GM18951 (cell line): Measurements from ENCODE around the gene PLCL1.

Experiments
- POLR2A ChIP-seq: IDR thresholded peaks from 4 replicates; pipeline ENCODE4 v1.6.1; 2011; ENCODE audit warnings: mild to moderate bottlenecking; ENCODE audit not compliant: insufficient read length, insufficient read depth; ENCODE audit errors: extremely low read depth
- in situ Hi-C: fragments of 300-500 bp; cut with MboI; formaldehyde crosslinking; loops from one replicate; pipeline ENCODE4 v1.12.0; 2022; ENCODE audit warnings: low sequenced_read_pairs, mixed read lengths, inconsistent platforms; ENCODE audit not compliant: unreplicated experiment

Gene PLCL1

GRCh38 chr2:197934261-197934933 lies 130.0 kb downstream of the PLCL1 start:
- in situ Hi-C loops = loop anchor here (25.0 kb wide), 1 partner anchor 778 kb away; no protein-coding TSS in a partner anchor
- TF ChIP-seq POLR2A = no peak

DNA sequence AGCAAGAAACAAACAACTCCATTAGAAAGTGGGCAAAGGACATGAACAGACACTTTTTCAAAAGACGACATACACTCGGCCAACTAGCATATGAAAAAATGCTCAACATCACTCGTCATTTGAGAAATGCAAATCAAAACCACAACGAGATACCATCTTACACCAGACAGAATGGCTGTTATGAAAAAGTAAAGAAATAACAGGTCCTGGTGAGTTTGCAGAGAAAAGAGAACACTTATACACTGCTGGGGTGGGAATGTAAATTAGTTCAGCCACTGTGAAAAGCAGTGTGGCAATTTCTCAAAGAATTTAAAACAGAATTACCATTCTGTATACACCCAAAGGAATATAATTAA lies 130.5 kb downstream of the PLCL1 start:
- in situ Hi-C loops = loop anchor here (25.0 kb wide), 1 partner anchor 777 kb away; no protein-coding TSS in a partner anchor
- TF ChIP-seq POLR2A = no peak

DNA sequence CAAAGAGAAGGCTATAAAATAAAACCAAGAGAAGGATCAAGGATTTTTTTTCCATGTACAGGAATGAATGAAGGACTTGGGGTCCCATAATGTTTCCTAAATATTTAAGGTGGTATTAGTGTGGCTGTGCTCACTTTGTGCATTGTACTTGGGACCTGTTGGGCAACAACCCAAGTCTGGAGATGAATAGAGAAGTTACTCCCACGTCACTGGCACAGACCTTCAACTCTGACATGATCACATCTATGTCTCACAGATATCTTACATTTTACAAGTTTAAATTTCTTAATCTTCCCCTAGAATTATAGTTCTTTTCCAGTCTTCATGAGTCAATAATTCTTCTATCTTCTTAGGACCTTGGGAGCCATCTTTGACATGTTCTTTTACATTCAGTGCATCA lies 133.4 kb downstream of the PLCL1 start:
- TF ChIP-seq POLR2A = no peak
- in situ Hi-C loops = loop anchor here (25.0 kb wide), 1 partner anchor 774 kb away; no protein-coding TSS in a partner anchor

DNA sequence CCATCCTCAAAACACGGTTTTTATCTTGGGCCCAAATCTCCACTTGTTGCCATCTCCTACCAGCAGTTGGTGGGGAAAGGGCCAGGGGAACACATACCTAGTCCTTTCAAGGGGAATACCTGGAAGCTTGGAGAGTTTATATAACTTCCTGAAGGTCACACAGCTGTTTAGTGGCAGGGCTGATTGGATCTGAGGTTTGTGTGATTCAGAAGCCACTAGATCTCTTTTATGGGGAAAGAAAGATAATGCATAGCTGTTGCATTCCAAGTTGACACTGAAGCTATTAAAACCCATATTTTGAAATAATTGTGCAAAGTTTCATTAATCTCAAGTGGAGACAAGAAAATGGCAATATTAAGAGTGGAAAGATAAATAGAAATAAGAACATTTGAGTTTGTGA lies 134.2 kb downstream of the PLCL1 start:
- TF ChIP-seq POLR2A = no peak
- in situ Hi-C loops = loop anchor here (25.0 kb wide), 1 partner anchor 774 kb away; no protein-coding TSS in a partner anchor

DNA sequence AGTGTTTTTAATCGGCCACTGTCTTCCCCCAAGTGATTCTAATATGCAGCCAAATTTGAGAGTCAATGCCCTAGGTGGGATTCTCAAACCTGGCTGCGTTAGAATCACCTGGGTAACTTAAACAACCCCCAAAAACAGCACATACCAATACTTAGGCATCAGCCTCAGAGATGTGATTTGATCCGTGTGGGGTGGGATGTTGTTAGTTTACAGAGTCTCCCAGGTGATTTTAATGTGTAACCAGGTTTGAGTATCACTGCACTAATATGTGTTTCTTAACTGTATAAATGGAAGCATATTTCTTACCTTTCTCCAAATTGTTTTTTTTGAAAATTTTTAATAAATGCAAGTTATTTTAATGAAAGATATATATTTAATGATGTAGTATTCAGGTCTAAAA lies 135.4 kb downstream of the PLCL1 start:
- TF ChIP-seq POLR2A = no peak
- in situ Hi-C loops = loop anchor here (25.0 kb wide), 1 partner anchor 773 kb away; no protein-coding TSS in a partner anchor

- no peak for TF ChIP-seq POLR2A
- in situ Hi-C loops = loop anchor here (25.0 kb wide), 1 partner anchor 772 kb away; no protein-coding TSS in a partner anchor
These were observed 136.0 kb downstream of the PLCL1 start for GRCh38 chr2:197940382-197940781.

- TF ChIP-seq POLR2A = no peak
- in situ Hi-C loops = loop anchor here (25.0 kb wide), 1 partner anchor 771 kb away; no protein-coding TSS in a partner anchor
These were observed 137.3 kb downstream of the PLCL1 start for GRCh38 chr2:197941715-197942114.

- in situ Hi-C loops = loop anchor here (25.0 kb wide), 1 partner anchor 769 kb away; no protein-coding TSS in a partner anchor
- no peak for TF ChIP-seq POLR2A
These were observed 139.3 kb downstream of the PLCL1 start for GRCh38 chr2:197943731-197944130.

- in situ Hi-C loops = loop anchor here (25.0 kb wide), 1 partner anchor 768 kb away; no protein-coding TSS in a partner anchor
- TF ChIP-seq POLR2A = no peak
These were observed 140.2 kb downstream of the PLCL1 start for GRCh38 chr2:197944416-197945096.

- no peak for TF ChIP-seq POLR2A
- in situ Hi-C loops = loop anchor here (25.0 kb wide), 1 partner anchor 766 kb away; no protein-coding TSS in a partner anchor
These were observed 142.2 kb downstream of the PLCL1 start for GRCh38 chr2:197946562-197946961.

DNA sequence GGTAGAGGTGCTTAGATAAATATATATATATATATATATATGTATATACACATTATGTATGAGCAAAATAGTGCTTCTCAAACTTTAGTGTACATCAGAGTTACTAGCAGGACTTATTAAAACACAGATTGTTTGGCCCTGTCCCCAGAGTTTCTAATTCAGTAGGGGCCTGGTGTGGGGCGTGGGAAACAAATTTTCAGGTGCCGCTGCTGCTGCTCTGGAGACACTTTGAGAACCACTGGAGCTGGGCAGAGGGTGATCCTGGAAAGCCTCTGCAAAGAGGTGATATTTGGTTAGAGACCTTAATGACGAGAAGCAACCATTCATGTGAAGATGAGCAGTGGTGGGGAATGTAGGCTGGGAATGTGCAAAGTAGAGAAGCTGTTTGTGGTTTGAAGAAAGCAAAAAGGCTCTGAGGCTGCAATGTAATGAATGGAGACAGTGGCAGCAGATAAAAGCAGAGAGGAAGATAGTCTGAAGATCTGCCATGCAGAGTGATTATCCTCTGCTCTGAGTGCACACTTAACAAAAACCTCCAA lies 142.9 kb downstream of the PLCL1 start:
- no peak for TF ChIP-seq POLR2A
- in situ Hi-C loops = loop anchor here (25.0 kb wide), 1 partner anchor 765 kb away; no protein-coding TSS in a partner anchor

- in situ Hi-C loops = loop anchor here (25.0 kb wide), 1 partner anchor 763 kb away; no protein-coding TSS in a partner anchor
- no peak for TF ChIP-seq POLR2A
These were observed 144.8 kb downstream of the PLCL1 start for GRCh38 chr2:197949224-197949623.

- in situ Hi-C loops = no loop called here
- no peak for TF ChIP-seq POLR2A
These were observed 145.6 kb downstream of the PLCL1 start for GRCh38 chr2:197950006-197950405.
